Chondrocyte (in vitro differentiated cells): Measurements from ENCODE around the gene LRRC27. TPM values are rescaled to one million over a fixed set of nuclear protein-coding genes. Genes with fewer than 3 reads are reported as not detected.

Source experiments
- DNase-seq: peaks from one replicate; pipeline ENCODE4 v3.0.0; 2021; ENCODE audit warnings: mixed read lengths, low spot score
- H3K27ac Mint-ChIP-seq: one replicate; pipeline ENCODE4 v1.8.0; 2021; ENCODE audit warnings: mild to moderate bottlenecking, moderate library complexity, mixed read lengths; ENCODE audit not compliant: unreplicated experiment
- H3K27me3 Mint-ChIP-seq: 2 replicates; pipeline ENCODE4 v1.8.0; 2021; ENCODE audit warnings: low read depth, mixed read lengths
- H3K36me3 Mint-ChIP-seq: 2 replicates; pipeline ENCODE4 v1.8.0; 2021; ENCODE audit warnings: low read depth, mixed read lengths
- H3K4me1 Mint-ChIP-seq: 2 replicates; pipeline ENCODE4 v1.8.0; 2021; ENCODE audit warnings: low read depth, mild to moderate bottlenecking, mixed read lengths
- H3K4me3 Mint-ChIP-seq: one replicate; pipeline ENCODE4 v1.8.0; 2021; ENCODE audit warnings: mild to moderate bottlenecking, moderate library complexity, mixed read lengths; ENCODE audit not compliant: unreplicated experiment
- H3K9me3 Mint-ChIP-seq: 2 replicates; pipeline ENCODE4 v1.8.0; 2021; ENCODE audit warnings: low read depth, mixed read lengths
- total RNA-seq: library from RNA; stranded (reverse); gene quantifications from 3 replicates; pipeline ENCODE4 v1.2.1, GENCODE V29; 2021
- TF ChIP-seq, protein P1 (sequence below): fragments of 200-600 bp; sonication (generic); IDR thresholded peaks from 2 replicates; pipeline ENCODE4 v1.5.0; 2021; ENCODE audit warnings: antibody characterized with exemption, mild to moderate bottlenecking, moderate library complexity

LRRC27 gene
- total RNA-seq, 1 donor from 2014 or later, result 13.2 TPM

DNA sequence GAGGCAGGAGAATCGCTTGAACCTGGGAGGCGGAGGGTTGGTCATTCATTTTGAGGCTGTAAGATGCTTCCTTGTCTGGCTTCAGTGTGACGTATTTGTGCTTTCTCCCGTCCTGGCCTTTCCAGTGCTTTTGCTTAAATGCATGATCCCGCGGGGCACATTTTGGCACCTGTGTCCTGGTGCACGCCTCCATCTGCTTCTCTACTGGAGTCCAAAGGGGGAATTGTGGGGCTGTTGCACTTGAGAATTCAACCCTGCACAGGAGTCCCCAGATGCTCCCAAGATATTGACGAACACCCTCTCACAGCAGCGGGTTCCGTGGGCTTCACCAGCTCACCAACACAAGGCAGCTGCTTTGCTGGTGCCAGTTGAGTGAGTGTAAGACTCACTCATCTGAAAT, 10.3 kb upstream of the LRRC27 start:
- H3K36me3 Mint-ChIP-seq, result peaks cover 7% of the 10 kb centered on the region
- peaks cover 47% of the 10 kb centered on the region for H3K4me1 Mint-ChIP-seq
- no peaks in the 10 kb centered on the region for H3K27me3 Mint-ChIP-seq
- no peaks in the 10 kb centered on the region for H3K9me3 Mint-ChIP-seq
- DNase-seq, result peak; percentile 33
- peak overlapping the region; percentile 54 for H3K27ac Mint-ChIP-seq
- H3K4me3 Mint-ChIP-seq, result no peak overlapping the region
- TF ChIP-seq, protein P1, sequence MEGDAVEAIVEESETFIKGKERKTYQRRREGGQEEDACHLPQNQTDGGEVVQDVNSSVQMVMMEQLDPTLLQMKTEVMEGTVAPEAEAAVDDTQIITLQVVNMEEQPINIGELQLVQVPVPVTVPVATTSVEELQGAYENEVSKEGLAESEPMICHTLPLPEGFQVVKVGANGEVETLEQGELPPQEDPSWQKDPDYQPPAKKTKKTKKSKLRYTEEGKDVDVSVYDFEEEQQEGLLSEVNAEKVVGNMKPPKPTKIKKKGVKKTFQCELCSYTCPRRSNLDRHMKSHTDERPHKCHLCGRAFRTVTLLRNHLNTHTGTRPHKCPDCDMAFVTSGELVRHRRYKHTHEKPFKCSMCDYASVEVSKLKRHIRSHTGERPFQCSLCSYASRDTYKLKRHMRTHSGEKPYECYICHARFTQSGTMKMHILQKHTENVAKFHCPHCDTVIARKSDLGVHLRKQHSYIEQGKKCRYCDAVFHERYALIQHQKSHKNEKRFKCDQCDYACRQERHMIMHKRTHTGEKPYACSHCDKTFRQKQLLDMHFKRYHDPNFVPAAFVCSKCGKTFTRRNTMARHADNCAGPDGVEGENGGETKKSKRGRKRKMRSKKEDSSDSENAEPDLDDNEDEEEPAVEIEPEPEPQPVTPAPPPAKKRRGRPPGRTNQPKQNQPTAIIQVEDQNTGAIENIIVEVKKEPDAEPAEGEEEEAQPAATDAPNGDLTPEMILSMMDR, result no peak

DNA sequence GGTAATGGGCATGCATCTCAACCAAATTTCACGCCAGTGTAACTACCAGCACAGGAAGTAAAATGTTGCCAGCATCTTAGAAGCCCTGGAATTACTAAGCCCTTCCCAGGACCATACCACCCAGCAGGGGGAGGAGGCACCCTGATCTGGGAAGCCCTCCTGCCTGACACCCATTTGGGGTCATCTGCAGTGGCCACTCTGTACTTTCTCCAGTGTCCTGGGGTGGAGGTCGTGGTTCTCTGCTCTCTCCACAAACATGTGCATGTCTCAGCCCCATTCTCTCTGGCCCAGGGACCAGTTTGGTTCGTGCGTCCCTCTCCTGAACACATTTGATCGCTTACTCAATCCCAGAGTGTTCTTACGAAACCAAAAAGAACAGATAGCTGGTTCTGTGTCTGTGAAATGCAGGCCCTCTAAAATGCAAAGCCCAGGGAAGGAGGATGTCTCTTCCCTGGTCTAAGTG, 9.4 kb upstream of the LRRC27 start:
- no peaks in the 10 kb centered on the region for H3K9me3 Mint-ChIP-seq
- peak overlapping the region; percentile 49 for H3K27ac Mint-ChIP-seq
- H3K36me3 Mint-ChIP-seq, result peaks cover 9% of the 10 kb centered on the region
- TF ChIP-seq, protein P1, result peak; percentile 30
- H3K27me3 Mint-ChIP-seq, result no peaks in the 10 kb centered on the region
- peak; percentile 19 for DNase-seq
- peaks cover 49% of the 10 kb centered on the region for H3K4me1 Mint-ChIP-seq
- no peak overlapping the region for H3K4me3 Mint-ChIP-seq

DNA sequence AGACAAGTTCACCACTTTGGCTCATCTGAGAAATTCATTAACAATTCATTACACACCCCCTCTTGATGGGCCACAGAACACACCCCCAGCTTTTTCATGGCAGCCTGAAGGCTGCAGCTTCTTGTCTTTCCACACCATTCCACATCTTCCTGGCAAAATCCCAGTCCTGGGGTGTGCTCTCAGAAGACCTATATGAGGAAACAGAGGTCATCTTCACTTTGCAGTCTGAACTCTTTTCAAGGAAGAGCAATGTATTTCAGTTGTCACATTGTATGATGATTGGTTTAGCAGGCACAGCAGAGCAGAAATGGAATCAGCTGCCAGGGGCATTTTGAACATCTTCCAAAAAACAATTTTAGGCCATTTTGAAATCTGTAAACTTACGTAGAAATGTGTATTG, 7.8 kb upstream of the LRRC27 start:
- TF ChIP-seq, protein P1, result no peak
- H3K36me3 Mint-ChIP-seq, result peaks cover 9% of the 10 kb centered on the region
- DNase-seq, result peak; percentile 10
- no peak overlapping the region for H3K27ac Mint-ChIP-seq
- H3K27me3 Mint-ChIP-seq, result no peaks in the 10 kb centered on the region
- H3K4me1 Mint-ChIP-seq, result peaks cover 57% of the 10 kb centered on the region
- H3K9me3 Mint-ChIP-seq, result no peaks in the 10 kb centered on the region
- no peak overlapping the region for H3K4me3 Mint-ChIP-seq

DNA sequence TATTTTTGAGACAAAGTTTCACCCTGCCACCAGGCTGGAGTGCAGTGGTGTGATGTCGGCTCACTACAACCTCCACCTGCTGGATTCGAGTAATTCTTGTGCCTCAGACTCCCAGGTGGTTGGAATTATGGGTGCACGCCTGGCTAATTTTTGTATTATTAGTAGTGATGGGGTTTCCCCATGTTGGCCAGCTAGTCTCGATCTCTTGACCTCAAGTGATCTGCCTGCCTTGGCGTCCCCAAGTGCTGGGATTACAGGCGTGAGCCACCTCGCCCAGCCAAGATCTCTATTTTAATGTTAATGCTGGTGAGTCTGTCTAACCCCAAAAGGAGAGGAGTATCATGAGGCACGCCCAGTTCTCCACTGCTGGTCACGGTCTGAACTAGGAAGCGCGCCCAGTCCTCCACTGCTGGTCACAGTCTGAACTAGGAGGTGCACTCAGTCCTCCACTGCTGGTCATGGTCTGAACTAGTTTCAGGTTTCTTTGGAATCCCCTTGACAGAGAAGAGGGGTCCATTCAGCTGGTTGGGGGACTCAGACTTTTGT, 5.6 kb upstream of the LRRC27 start:
- Mint-ChIP-seq H3K27ac (peak overlapping the region; percentile 24), H3K36me3 (peaks cover 9% of the 10 kb centered on the region), H3K4me1 (peaks cover 56% of the 10 kb centered on the region), H3K9me3 (no peaks in the 10 kb centered on the region), H3K4me3 (no peak overlapping the region), H3K27me3 (no peaks in the 10 kb centered on the region)
- TF ChIP-seq, protein P1, result no peak
- peak; percentile 35 for DNase-seq

- Mint-ChIP-seq H3K9me3 (no peaks in the 10 kb centered on the region), H3K36me3 (peaks cover 9% of the 10 kb centered on the region), H3K4me1 (peaks cover 54% of the 10 kb centered on the region), H3K4me3 (no peak overlapping the region), H3K27me3 (no peaks in the 10 kb centered on the region), H3K27ac (peak overlapping the region; percentile 80)
- TF ChIP-seq, protein P1, result no peak
- DNase-seq, result peak; percentile 4
Measured at GRCh38 chr10:132326925-132327324, 5.1 kb upstream of the LRRC27 start.
